ENCODE results near the gene KIAA1549. TPM values are rescaled to one million over a fixed set of nuclear protein-coding genes. Genes with fewer than 3 reads are reported as not detected.

KIAA1549 gene
- polyA plus RNA-seq, 2 of the 4 experiments (the other 2 are of a cell fraction), result 4.1 to 4.7 TPM

- TF ChIP-seq ATOH8 (CRISPR knock-in tag; IDR thresholded peaks at IDR 0.05; ENCODE audit: low read depth) (no peak), BCL3 (IDR thresholded peaks at IDR 0.05) (no peak), FOSB (CRISPR knock-in tag; IDR thresholded peaks at IDR 0.05) (no peak), ZC3H11A (IDR thresholded peaks at IDR 0.05) (no peak), HOXA7 (CRISPR knock-in tag; IDR thresholded peaks at IDR 0.05) (no peak)
Observed at GRCh38 chr7:138919911-138920310, 61.3 kb downstream of the KIAA1549 start (continued).

GRCh38 chr7:138919216-138919615 lies 62.0 kb downstream of the KIAA1549 start:
- H3K4me1 ChIP-seq, result peaks cover 5% of the 10 kb centered on the region; the same call in 1 of the 3 replicates
- WGBS (ENCODE audit: missing lambda C conversion rate), result 71% methylated on average over 9 of the region's 9 CpGs
- no peak for TF ChIP-seq NR3C1 (IDR thresholded peaks at IDR 0.05)
- TF ChIP-seq BHLHE40 (IDR thresholded peaks at IDR 0.05; ENCODE audit: low read depth, low read length), result no peak
- TF ChIP-seq EHF (CRISPR knock-in tag; IDR thresholded peaks at IDR 0.05), result no peak
- TF ChIP-seq MAX (IDR thresholded peaks at IDR 0.05), result no peak
- TF ChIP-seq EP300 (IDR thresholded peaks at IDR 0.05), result no peak
- TF ChIP-seq RNF2 (IDR thresholded peaks at IDR 0.05; ENCODE audit: borderline replicate concordance, low read depth), result no peak
- TF ChIP-seq NFE2L2 (conservative IDR thresholded peaks at IDR 0.05; ENCODE audit: low read length), result no peak
- TF ChIP-seq HOXB13 (CRISPR knock-in tag; IDR thresholded peaks at IDR 0.05; ENCODE audit: low read depth), result no peak
- no peak for TF ChIP-seq ATOH8 (CRISPR knock-in tag; IDR thresholded peaks at IDR 0.05; ENCODE audit: low read depth)
- no peak for TF ChIP-seq POLR2AphosphoS2 (conservative IDR thresholded peaks at IDR 0.05; ENCODE audit: low read length)
- TF ChIP-seq CHD4 (IDR thresholded peaks at IDR 0.05; ENCODE audit: borderline replicate concordance), result no peak
- no peak for TF ChIP-seq ZNF302 (CRISPR knock-in tag; IDR thresholded peaks at IDR 0.05)
- no peaks in the 10 kb centered on the region for H3K9me3 ChIP-seq
- no peak overlapping the region for H3K4me2 ChIP-seq
- ATAC-seq, result no peak
- H3K27ac ChIP-seq, result no peak overlapping the region
- POLR2A ChIA-PET, result no interaction called here
- FAIRE-seq, result no peak
- H3K4me3 ChIP-seq, result no peak overlapping the region
- CTCF ChIA-PET, result interaction anchor here (1.2 to 1.9 kb wide), 2 partner anchors 16 to 33 kb away, joined by 5 to 6 read pairs; no protein-coding TSS in a partner anchor
- DNase-seq (ENCODE audit: low read depth in 1 of 2, low spot score in 1 of 2), result no peak

GRCh38 chr7:138918756-138919155 lies 62.4 kb downstream of the KIAA1549 start:
- 96% methylated on average over 10 of the region's 10 CpGs for WGBS (ENCODE audit: missing lambda C conversion rate)
- Histone ChIP-seq H3K9me3 (no peaks in the 10 kb centered on the region), H3K27ac (no peak overlapping the region), H3K4me3 (no peak overlapping the region), H3K4me2 (no peak overlapping the region), H3K4me1 (peaks cover 5% of the 10 kb centered on the region; the same call in 1 of the 3 replicates)
- no peak for FAIRE-seq
- no peak for DNase-seq (ENCODE audit: low read depth in 1 of 2, low spot score in 1 of 2)
- ChIA-PET CTCF (no interaction called here), POLR2A (no interaction called here)
- ATAC-seq, result no peak
- TF ChIP-seq HES2 (IDR thresholded peaks at IDR 0.05) (no peak), PHF8 (IDR thresholded peaks at IDR 0.05; ENCODE audit: borderline replicate concordance, low read depth) (no peak), MAFK (IDR thresholded peaks at IDR 0.05; ENCODE audit: partially characterized antibody) (no peak), RFX5 (IDR thresholded peaks at IDR 0.05) (no peak), CEBPB (IDR thresholded peaks at IDR 0.05) (no peak), HEYL (CRISPR knock-in tag; IDR thresholded peaks at IDR 0.05) (no peak), CHD2 (IDR thresholded peaks at IDR 0.05; ENCODE audit: low read length, partially characterized antibody) (no peak), RARB (CRISPR knock-in tag; IDR thresholded peaks at IDR 0.05) (no peak), PBX3 (IDR thresholded peaks at IDR 0.05) (no peak), FOXS1 (CRISPR knock-in tag; IDR thresholded peaks at IDR 0.05) (no peak), EP300 (IDR thresholded peaks at IDR 0.05) (no peak), HDAC2 (IDR thresholded peaks at IDR 0.05) (no peak), HOXB13 (CRISPR knock-in tag; IDR thresholded peaks at IDR 0.05; ENCODE audit: low read depth) (no peak), CHD4 (IDR thresholded peaks at IDR 0.05; ENCODE audit: borderline replicate concordance) (no peak)
